Left renal pelvis (tissue), 4 donors: ENCODE data around the gene ABAT. TPM values are rescaled to one million over a fixed set of nuclear protein-coding genes. Genes with fewer than 3 reads are reported as not detected.
"Not testable (repeated sequence)": the region's sequence is repeated elsewhere in the genome, so short reads cannot be mapped to it uniquely, and the experiment has no call there.

Source experiments
- DNase-seq, 4 donors: peaks; one replicate each; pipeline ENCODE4 v3.0.0-alpha.2; 2013; ENCODE audit warnings: low read depth in 4 of 4, low spot score in 3 of 4
- polyA plus RNA-seq, 4 donors: library from polyadenylated mRNA; unstranded; fragments of 120-200 nt; gene quantifications; one replicate each; pipeline ENCODE4 v1.2.1, GENCODE V29; 2013; ENCODE audit not compliant: insufficient read length in 4 of 4

The ABAT gene
- polyA plus RNA-seq, 4 donors, result 12.0 to 64.2 (median 53.0) TPM

DNA sequence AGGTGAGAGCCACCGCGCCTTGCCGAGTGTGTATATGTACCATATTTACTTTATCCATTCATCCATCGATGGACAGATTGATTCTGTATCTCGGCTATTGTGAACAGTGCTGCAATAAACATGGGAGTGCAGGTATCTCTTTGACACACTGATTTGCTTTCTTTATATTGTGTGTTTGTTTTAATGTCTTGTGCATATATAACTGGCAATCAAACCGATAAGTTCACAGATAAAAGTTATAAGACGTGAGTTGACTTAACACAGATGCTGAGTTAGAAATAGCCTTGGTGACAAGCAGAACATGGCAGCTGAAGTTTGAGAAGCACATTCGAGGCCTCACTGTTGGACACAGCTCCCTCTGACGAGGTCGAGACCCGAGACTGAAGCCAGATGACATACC is 99.8 kb downstream of the ABAT start:
- no peak for DNase-seq

DNA sequence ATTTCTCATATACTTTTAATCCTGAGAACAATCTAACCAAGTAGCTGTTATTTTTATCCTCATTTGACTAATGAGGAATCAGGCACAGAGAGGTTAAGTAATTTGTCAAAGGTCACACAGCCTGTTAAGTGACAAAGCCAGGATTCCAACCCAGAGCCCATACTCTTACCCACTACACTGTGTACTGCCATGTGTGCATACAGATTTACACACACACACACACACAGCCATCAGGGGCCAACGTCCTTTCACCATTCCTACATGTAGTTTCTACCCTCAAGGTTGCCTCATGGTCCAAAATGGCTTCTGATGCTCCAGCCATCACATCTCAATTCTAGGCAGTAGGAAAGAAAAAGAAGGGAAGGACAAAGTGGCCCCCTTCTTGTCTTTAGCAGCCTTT is 100.9 kb downstream of the ABAT start:
- no peak for DNase-seq

DNA sequence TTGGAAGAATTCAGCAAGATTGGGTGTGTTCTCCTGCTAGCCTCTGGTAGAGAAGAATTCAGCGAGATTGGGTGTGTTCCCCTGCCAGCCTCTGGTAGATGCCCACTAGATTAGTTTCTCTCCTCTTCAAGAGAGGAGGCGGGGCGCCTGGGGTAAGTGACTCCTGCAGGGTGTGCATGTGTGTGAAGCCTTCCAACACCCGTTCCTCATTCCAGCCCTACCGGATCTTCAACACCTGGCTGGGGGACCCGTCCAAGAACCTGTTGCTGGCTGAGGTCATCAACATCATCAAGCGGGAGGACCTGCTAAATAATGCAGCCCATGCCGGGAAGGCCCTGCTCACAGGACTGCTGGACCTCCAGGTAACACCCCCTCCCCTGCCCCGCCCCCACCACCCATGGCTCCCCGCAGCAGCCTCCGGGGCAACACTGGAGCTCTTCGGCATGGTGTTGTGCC is 101.7 kb downstream of the ABAT start:
- no peak for DNase-seq

DNA sequence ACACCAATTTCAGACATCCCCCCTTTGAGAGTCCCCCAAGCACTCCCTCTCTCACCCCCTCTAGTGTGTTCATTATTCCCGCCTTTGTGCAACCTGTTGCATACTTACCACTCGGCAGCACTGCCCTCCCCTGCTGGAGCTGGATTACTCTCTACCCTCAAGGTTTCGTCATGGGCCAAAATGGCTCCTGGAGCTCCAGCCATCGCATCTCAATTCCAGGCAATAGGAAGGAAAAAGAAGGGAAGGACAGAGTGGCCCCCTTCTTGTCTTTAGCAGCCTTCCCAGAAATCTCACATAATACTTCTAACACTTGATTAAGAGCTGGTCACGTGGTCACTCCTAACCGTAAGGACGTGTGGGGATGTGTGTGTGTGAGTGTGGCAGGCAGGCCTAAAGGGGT is 102.8 kb downstream of the ABAT start:
- no peak for DNase-seq

- no peak for DNase-seq
Observed at GRCh38 chr16:8781797-8782196, 107.4 kb downstream of the ABAT start.

DNA sequence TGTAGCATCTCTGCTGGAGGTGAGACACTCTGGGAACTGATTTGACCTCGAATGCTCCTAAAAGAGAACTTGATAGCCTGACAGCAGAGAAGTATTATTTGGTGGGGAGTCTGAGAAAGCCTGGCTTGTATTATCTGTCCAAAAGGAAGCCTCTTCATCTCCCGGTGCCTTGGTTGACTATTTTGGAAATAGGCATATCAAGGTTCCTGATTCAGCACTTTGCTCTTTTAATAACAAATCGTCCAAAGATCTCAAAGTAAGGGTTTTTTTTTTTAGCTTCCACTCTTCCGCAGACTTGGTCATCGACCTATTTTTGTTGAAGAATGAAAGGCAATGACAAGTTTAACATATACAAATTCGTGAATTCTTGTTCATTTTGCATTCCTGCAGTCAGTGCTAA is 108.3 kb downstream of the ABAT start:
- no peak for DNase-seq

DNA sequence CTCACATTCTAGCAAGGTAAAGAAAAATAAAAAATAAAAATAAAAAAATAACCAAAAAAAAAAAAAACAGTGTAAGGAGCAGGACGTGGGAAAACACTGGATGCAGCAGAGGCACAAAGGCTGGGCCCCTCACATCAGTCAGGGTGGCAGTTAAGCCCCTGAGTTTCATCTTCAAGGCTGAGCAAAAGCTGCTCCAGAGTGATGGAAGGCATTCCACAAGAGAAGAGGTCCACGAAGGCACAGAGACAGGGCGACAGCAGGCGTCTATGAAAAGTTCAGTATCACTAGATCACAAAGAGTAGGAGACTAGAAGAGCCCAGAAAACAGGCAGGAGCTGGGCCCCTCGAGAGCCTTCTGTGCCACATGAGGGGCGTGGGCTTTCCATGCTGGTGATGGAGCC is 111.0 kb downstream of the ABAT start:
- no peak for DNase-seq

DNA sequence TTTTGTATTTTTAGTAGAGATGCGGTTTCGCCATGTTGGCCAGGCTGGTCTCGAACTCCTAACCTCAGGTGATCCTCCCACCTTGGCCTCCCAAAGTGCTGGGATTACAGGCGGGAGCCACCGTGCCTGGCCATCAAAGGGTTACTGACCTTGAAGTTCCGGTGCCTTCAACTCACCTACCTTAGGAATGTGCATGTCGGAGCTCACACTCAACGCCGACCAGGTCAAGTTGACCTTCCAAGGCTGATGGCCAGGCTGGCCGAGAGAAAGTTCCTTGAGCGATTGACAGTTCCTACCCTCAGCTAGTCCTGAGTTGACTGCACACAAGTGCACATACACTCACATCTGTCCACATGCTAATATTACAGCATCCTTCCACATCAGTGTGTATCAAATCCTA is 111.9 kb downstream of the ABAT start:
- not testable (repeated sequence) for DNase-seq

DNA sequence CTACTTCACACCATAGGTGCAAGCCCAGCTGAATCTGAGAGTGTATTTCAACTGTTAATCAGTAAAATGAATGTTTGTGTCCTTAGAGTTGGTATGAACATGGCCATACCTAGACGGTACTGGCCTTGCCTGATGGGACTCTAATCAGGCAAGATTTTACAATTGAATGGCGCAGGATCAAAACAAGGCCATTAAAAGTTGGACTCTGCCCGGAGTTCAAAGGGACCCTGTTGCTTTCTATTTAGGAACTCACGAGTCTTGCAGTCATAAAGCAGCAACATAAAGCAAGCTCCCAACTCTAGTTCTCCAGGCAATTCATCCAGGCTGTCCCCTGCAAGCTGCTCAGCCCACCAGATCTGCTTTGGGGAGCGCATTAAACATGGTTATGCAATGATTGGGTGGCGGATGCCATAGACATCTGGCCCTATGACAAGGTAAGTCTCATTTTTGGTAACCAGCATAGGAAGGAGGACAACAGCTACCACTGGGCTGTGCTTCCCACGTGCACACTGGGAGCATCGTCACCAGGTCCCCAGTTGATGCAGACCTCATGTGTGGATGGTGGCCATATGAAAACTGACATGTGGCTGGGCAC is 114.3 kb downstream of the ABAT start:
- DNase-seq, result peak in 2 of 4 donors; percentile 21 to 46

GRCh38 chr16:8795091-8795490 is 120.7 kb downstream of the ABAT start:
- no peak for DNase-seq

- DNase-seq, result no peak
Observed at GRCh38 chr16:8795818-8796217, 121.4 kb downstream of the ABAT start.

DNA sequence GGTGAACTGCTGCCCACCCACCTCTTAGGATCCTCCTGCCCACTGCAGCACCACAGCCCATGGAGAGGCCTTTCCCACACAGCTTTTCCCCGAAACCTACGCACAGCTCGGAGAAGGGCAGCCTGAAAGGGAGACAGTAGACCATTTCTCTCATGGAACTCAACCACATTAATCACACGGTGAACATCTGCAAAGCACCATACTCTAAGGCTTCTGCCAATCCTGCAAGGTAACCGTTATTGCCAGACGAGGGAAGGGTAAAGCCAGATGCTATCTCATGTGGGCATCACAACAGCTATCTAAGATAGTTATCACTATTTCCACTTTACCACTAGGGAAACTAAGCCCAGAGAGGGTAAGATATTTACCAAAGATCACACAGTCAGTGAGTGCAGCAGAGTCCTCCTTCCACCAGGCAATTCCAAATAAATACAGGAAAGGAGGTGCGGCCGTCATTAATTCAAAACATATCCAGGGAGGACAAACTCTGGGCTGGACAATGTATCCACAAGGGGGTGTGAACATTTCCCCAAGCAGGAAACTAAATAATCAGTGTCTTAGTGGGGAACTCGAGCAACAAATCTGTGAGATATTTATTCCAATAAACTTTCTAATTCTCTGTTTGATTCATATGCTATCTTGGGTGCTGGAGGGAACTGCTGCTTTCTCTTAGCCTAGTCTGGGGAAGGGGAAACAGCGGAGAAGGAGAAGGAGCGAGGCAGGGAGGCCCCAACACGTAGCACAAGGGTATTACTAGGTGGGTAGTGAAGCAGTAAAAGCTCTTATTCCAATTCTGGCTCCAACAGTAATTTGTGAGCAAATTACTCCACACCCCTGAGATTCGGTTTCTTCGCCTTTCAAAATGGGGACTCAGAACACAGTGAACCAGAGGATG is 122.3 kb downstream of the ABAT start:
- no peak for DNase-seq

- DNase-seq, result peak; percentile 85 to 93 (median 89)
Observed at GRCh38 chr16:8797364-8798173, 123.2 kb downstream of the ABAT start, which contains the start of the genes PMM2 and TMEM186. PMM2 (plus strand) TSS chr16:8797839; CDS start chr16:8797883, 44 bp downstream. TMEM186 (minus strand) TSS chr16:8797639; CDS start chr16:8797614, 25 bp downstream.

DNA sequence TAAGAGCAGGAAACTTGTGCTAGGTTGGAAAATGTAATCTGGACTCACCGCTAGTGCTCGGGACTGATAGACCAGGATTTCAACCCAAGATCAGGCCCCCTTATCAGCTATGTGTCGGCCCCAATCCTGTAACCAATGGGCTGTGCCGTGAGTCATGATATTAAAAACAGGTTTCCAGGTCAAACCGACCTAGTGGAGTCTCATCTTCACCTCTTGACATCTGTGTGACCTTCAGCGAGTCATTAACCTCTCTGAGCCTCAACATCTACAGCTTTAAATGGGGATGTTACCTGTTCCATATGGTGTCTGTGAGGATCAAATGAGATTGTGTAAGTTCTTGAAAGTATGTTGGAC is 123.7 kb downstream of the ABAT start:
- DNase-seq, result no peak

DNA sequence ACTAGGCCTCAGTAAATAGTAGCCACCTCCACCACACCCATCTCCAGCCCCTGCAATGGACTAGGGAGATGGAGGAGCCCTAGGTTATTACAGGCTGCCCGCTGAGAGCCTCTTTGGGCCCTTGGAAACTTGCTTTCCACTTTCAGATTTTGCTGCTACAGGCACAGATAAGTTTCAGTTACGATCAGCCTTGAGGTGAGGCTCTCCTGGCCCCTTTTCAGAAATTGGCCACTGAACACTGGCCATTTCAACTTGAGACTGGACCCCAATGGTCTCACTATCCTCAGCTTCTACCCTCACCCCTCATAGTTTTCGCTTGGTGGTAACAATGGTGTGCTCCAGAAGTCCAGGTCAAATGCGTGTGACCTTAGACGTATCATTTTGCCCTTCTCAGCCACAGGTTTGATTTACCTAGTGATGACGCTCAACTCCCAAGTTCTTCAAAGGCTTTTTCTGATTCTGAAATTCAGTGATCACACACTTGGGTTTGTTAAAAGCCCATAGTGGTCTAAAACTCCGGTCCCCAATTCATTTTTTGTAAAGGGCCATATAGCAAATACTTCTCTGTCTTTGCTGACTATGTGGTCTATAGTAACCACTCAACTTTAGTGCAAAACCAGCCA is 124.2 kb downstream of the ABAT start:
- DNase-seq, result no peak

DNA sequence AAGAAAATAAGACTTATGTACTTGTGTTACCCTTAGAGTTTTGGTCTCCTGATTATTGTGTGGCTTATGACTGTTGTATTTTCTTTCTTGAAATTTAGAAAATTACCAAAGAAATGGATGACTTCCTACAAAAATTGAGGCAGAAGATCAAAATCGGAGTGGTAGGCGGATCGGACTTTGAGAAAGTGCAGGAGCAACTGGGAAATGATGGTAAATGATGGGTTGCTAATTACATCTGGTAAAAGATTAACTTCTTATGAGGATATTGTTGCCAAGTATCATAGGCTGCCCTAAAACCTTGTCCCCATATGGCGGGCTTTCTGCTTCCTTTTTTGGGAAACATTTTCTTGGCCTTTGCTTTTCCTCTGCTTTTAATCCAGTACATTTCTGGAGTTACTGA is 127.3 kb downstream of the ABAT start:
- DNase-seq, result no peak

GRCh38 chr16:8803733-8804132 is 129.3 kb downstream of the ABAT start:
- not testable (repeated sequence) for DNase-seq

GRCh38 chr16:8804313-8804712 is 129.9 kb downstream of the ABAT start:
- DNase-seq, result no peak

GRCh38 chr16:8806272-8806983 is 132.0 kb downstream of the ABAT start:
- no peak for DNase-seq

GRCh38 chr16:8807189-8807588 is 132.8 kb downstream of the ABAT start:
- no peak for DNase-seq
